ENCODE results near the gene GATD1. TPM values are rescaled to one million over a fixed set of nuclear protein-coding genes. Genes with fewer than 3 reads are reported as not detected.

GATD1 gene
- total and polyA plus RNA-seq, 2 donors (not counting 1 experiment from before 2014, with no cell fraction given) = 14.7 to 20.3 TPM

- H3K4me3 ChIP-seq (replicated peaks in 1 of 4; ENCODE audit: control extremely low read depth in 1 of 4, insufficient read depth in 1 of 4, low read depth in 3 of 4, low read length in 4 of 4) = no peak overlapping the region
- no peak for DNase-seq (ENCODE audit: low read depth in 2 of 2)
- no peak overlapping the region for H3K4me2 ChIP-seq (ENCODE audit: extremely low read depth, insufficient read depth, low read length)
- H3K4me1 ChIP-seq (ENCODE audit: control insufficient read depth, extremely low read depth, insufficient read depth, low read length) = peaks cover 18% of the 10 kb centered on the region
- TF ChIP-seq, protein P1, sequence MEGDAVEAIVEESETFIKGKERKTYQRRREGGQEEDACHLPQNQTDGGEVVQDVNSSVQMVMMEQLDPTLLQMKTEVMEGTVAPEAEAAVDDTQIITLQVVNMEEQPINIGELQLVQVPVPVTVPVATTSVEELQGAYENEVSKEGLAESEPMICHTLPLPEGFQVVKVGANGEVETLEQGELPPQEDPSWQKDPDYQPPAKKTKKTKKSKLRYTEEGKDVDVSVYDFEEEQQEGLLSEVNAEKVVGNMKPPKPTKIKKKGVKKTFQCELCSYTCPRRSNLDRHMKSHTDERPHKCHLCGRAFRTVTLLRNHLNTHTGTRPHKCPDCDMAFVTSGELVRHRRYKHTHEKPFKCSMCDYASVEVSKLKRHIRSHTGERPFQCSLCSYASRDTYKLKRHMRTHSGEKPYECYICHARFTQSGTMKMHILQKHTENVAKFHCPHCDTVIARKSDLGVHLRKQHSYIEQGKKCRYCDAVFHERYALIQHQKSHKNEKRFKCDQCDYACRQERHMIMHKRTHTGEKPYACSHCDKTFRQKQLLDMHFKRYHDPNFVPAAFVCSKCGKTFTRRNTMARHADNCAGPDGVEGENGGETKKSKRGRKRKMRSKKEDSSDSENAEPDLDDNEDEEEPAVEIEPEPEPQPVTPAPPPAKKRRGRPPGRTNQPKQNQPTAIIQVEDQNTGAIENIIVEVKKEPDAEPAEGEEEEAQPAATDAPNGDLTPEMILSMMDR (conservative IDR thresholded peaks at IDR 0.05 in 1 of 2, IDR thresholded peaks at IDR 0.05 in 1 of 2; ENCODE audit: low read depth in 1 of 2, low read length in 2 of 2) = no peak
- no peak for TF ChIP-seq EZH2 (IDR thresholded peaks at IDR 0.05; ENCODE audit: low read length, missing control alignments)
- no peaks in the 10 kb centered on the region for H4K20me1 ChIP-seq (ENCODE audit: control insufficient read depth, extremely low read depth, insufficient read depth, low read length)
- H3K9me3 ChIP-seq (ENCODE audit: control insufficient read depth, insufficient read depth, low read depth, low read length) = no peaks in the 10 kb centered on the region
- no peak overlapping the region for H3K27ac ChIP-seq (ENCODE audit: insufficient read depth, low read length)
- H3K9ac ChIP-seq (ENCODE audit: insufficient read depth, low read length) = no peak overlapping the region
- peaks cover 16% of the 10 kb centered on the region for H3K79me2 ChIP-seq (ENCODE audit: control insufficient read depth, insufficient read depth, low read length)
- no peak overlapping the region for H2AFZ ChIP-seq (ENCODE audit: low read length)
- peaks cover 15% of the 10 kb centered on the region for H3K36me3 ChIP-seq (ENCODE audit: control insufficient read depth, insufficient read depth, low read length)
- no peaks in the 10 kb centered on the region for H3K27me3 ChIP-seq (ENCODE audit: control insufficient read depth, insufficient read depth, low read length)
These were observed 46.4 kb upstream of the GATD1 start for GRCh38 chr11:823441-824291.

DNA sequence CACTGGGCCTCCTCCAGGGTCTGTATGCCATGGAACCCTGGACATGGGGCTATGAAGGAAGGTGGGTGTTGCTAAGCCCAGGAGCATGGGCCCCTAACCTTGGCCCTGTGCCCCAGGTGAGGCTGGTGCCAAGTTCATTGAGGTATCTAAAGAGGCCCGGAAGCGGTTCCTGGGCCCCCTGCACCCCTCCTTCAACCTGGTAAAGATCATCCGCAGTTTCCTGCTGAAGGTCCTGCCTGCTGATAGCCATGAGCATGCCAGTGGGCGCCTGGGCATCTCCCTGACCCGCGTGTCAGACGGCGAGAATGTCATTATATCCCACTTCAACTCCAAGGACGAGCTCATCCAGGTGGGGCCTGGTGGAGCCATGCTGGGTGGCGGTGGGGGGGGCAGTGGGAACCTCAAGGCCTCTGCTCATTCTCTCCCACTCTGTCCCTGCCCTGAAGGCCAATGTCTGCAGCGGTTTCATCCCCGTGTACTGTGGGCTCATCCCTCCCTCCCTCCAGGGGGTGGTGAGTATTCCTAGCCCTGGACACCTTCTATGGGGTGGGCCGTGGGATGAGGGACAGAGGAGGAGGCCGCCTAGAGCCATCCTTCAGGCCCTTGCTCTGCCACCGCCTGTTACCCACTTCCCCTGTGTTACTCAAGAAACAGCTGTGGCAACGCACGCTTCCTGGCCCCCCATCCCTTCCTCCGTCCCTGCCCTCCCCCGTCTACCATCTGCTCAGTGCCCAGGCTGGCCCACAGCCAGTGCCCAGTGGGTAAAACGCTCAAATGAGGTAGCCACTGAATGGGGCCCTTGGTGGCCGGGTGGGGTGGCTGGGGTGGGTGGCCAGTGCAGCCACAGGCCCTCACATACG lies 44.5 kb upstream of the GATD1 start:
- H3K4me3 ChIP-seq (replicated peaks in 1 of 4; ENCODE audit: control extremely low read depth in 1 of 4, insufficient read depth in 1 of 4, low read depth in 3 of 4, low read length in 4 of 4) = peak overlapping the region in 1 of 4 experiments; percentile 81
- no peaks in the 10 kb centered on the region for H3K9me3 ChIP-seq (ENCODE audit: control insufficient read depth, insufficient read depth, low read depth, low read length)
- no peaks in the 10 kb centered on the region for H3K27me3 ChIP-seq (ENCODE audit: control insufficient read depth, insufficient read depth, low read length)
- H3K79me2 ChIP-seq (ENCODE audit: control insufficient read depth, insufficient read depth, low read length) = peaks cover 16% of the 10 kb centered on the region
- peaks cover 20% of the 10 kb centered on the region for H3K4me1 ChIP-seq (ENCODE audit: control insufficient read depth, extremely low read depth, insufficient read depth, low read length)
- TF ChIP-seq, protein P1 (conservative IDR thresholded peaks at IDR 0.05 in 1 of 2, IDR thresholded peaks at IDR 0.05 in 1 of 2; ENCODE audit: low read depth in 1 of 2, low read length in 2 of 2) = no peak
- TF ChIP-seq EZH2 (IDR thresholded peaks at IDR 0.05; ENCODE audit: low read length, missing control alignments) = no peak
- H3K9ac ChIP-seq (ENCODE audit: insufficient read depth, low read length) = no peak overlapping the region
- no peak for DNase-seq (ENCODE audit: low read depth in 2 of 2)
- no peak overlapping the region for H3K27ac ChIP-seq (ENCODE audit: insufficient read depth, low read length)
- H3K4me2 ChIP-seq (ENCODE audit: extremely low read depth, insufficient read depth, low read length) = peak overlapping the region; percentile 0
- H3K36me3 ChIP-seq (ENCODE audit: control insufficient read depth, insufficient read depth, low read length) = peaks cover 15% of the 10 kb centered on the region
- no peaks in the 10 kb centered on the region for H4K20me1 ChIP-seq (ENCODE audit: control insufficient read depth, extremely low read depth, insufficient read depth, low read length)
- no peak overlapping the region for H2AFZ ChIP-seq (ENCODE audit: low read length)
